ENCODE measurements around the gene C1QTNF8.

DNA sequence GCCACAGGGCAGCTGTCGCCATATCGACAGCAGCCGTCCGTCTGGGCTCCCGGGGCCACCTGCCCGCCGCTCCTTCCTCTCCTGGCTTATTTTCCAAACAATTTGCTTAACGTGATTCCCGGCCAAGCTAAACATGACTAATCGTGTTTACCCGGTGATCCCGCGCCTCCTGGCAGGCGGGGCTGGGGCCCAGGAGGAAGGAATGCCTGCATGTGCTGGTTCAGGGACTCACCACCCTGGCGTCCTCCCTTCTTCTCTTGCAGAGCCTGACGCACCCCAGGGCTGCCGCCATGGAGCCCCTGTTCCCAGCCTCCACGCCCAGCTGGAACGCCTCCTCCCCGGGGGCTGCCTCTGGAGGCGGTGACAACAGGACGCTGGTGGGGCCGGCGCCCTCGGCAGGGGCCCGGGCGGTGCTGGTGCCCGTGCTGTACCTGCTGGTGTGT is 17.4 kb downstream of the C1QTNF8 start:
- TF ChIP-seq, protein P1, sequence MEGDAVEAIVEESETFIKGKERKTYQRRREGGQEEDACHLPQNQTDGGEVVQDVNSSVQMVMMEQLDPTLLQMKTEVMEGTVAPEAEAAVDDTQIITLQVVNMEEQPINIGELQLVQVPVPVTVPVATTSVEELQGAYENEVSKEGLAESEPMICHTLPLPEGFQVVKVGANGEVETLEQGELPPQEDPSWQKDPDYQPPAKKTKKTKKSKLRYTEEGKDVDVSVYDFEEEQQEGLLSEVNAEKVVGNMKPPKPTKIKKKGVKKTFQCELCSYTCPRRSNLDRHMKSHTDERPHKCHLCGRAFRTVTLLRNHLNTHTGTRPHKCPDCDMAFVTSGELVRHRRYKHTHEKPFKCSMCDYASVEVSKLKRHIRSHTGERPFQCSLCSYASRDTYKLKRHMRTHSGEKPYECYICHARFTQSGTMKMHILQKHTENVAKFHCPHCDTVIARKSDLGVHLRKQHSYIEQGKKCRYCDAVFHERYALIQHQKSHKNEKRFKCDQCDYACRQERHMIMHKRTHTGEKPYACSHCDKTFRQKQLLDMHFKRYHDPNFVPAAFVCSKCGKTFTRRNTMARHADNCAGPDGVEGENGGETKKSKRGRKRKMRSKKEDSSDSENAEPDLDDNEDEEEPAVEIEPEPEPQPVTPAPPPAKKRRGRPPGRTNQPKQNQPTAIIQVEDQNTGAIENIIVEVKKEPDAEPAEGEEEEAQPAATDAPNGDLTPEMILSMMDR (IDR thresholded peaks at IDR 0.05): no peak
- no peak for TF ChIP-seq EZH2 (IDR thresholded peaks at IDR 0.05; ENCODE audit: borderline replicate concordance, insufficient read depth, low read depth, low read length, poor library complexity, severe bottlenecking)

Measured in B cell (primary cell).